ENCODE results near the gene MAML2. TPM values are rescaled to one million over a fixed set of nuclear protein-coding genes. Genes with fewer than 3 reads are reported as not detected.

Gene MAML2
- total and polyA plus RNA-seq, 4 donors, result 0.56 to 2.1 (median 1.4) TPM

- H3K36me3 ChIP-seq (ENCODE audit: control insufficient read depth in 4 of 4, insufficient read depth in 3 of 4, low read depth in 1 of 4, low read length in 3 of 4), result peaks cover 9 to 29% (median 16%) of the 10 kb centered on the region in 4 donors
- 98% methylated on average over 4 of the region's 4 CpGs for WGBS
- no peaks in the 10 kb centered on the region for H3K4me1 ChIP-seq (ENCODE audit: control insufficient read depth in 4 of 4, insufficient read depth in 4 of 4, low read length in 3 of 4)
- TF ChIP-seq HNF4A (conservative IDR thresholded peaks at IDR 0.05), result no peak
- no peak for TF ChIP-seq FOXA1 (IDR thresholded peaks at IDR 0.05)
- TF ChIP-seq EGR1 (IDR thresholded peaks at IDR 0.05; ENCODE audit: low read depth in 2 of 2), result no peak
- H3K4me3 ChIP-seq (ENCODE audit: low read depth in 1 of 3, low read length in 3 of 3), result no peak overlapping the region
- no peaks in the 10 kb centered on the region for H3K27me3 ChIP-seq (ENCODE audit: control insufficient read depth in 4 of 4, insufficient read depth in 4 of 4, low read length in 3 of 4)
- H3K27ac ChIP-seq (ENCODE audit: low read depth in 1 of 2, low read length in 2 of 2), result no peak overlapping the region
- DNase-seq (ENCODE audit: low spot score), result no peak
- H3K9me3 ChIP-seq (ENCODE audit: control insufficient read depth in 4 of 4, low read length in 3 of 4), result no peaks in the 10 kb centered on the region
- no peak overlapping the region for H3K9ac ChIP-seq (ENCODE audit: low read depth in 1 of 2, low read length in 2 of 2)
Measured at GRCh38 chr11:96356848-96357247, 13.9 kb upstream of the MAML2 start.

DNA sequence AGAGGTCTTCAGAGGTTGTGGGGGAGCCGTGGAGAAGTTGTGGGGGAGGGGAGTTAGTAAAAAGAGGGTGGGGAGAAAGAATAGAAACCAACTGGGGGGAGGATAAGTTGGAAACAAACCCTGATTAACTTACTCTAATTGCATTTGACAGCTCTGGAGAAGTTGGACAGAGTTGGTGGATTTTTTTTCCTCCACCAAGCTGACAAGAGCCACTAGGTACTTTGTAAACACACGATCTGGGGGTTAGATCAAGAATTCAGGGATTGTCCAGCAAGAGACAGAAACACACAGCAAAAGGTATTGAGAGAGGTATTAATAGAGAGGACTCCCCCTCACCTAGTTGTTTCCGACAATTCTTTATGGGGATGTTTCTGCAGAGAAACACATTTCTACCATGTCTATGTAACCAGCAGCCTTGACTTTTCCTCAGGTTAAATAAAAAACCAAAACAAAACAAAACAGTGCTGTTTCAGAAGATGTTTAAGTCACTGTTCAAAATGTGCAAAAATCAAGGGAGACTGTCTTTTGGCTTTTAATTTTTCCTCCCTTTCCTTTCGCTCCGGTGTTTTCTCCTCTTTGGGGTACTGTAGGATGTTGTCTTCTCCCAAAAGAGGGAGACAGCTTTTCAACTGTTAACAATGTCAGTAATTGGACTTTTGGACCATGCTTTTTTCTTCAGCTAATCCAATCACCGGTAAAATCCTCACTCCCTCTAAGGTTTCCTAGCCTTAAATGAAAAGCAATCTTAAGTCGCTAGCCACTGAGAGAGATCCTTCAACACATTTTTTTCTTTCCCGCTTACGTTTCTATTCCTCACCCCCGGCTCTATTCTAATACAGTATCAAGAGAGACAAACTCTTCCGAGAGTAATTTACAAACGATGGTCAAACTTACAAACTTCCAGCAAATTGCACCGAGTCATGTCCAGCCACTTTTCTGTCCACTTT, 708 bp downstream of the MAML2 start:
- Histone ChIP-seq H3K9ac (ENCODE audit: low read depth in 1 of 2, low read length in 2 of 2) (peak overlapping the region; percentile 43 to 85), H3K27me3 (ENCODE audit: control insufficient read depth in 4 of 4, insufficient read depth in 4 of 4, low read length in 3 of 4) (no peaks in the 10 kb centered on the region), H3K36me3 (ENCODE audit: control insufficient read depth in 4 of 4, insufficient read depth in 3 of 4, low read depth in 1 of 4, low read length in 3 of 4) (no peaks in the 10 kb centered on the region), H3K4me3 (ENCODE audit: low read depth in 1 of 3, low read length in 3 of 3) (peak overlapping the region; percentile 43 to 81 (median 59)), H3K27ac (ENCODE audit: low read depth in 1 of 2, low read length in 2 of 2) (peak overlapping the region; percentile 47 to 74), H3K4me1 (ENCODE audit: control insufficient read depth in 4 of 4, insufficient read depth in 4 of 4, low read length in 3 of 4) (peaks cover 2 to 18% (median 6%) of the 10 kb centered on the region in 4 donors), H3K9me3 (ENCODE audit: control insufficient read depth in 4 of 4, low read length in 3 of 4) (no peaks in the 10 kb centered on the region)
- TF ChIP-seq TAF1 (conservative IDR thresholded peaks at IDR 0.05), result no peak
- TF ChIP-seq EGR1 (IDR thresholded peaks at IDR 0.05; ENCODE audit: low read depth in 2 of 2), result no peak
- no peak for TF ChIP-seq GABPA (IDR thresholded peaks at IDR 0.05 in 1 of 2, conservative IDR thresholded peaks at IDR 0.05 in 1 of 2)
- peak in 1 of 2 donors; percentile 29 for TF ChIP-seq HNF4A (conservative IDR thresholded peaks at IDR 0.05)
- no peak for TF ChIP-seq REST (IDR thresholded peaks at IDR 0.05)
- no peak for TF ChIP-seq ATF3 (IDR thresholded peaks at IDR 0.05)
- TF ChIP-seq HNF4G (IDR thresholded peaks at IDR 0.05), result no peak
- no peak for TF ChIP-seq FOXA2 (IDR thresholded peaks at IDR 0.05)
- TF ChIP-seq JUND (IDR thresholded peaks at IDR 0.05), result no peak
- 3% methylated on average over 13 of the region's 13 CpGs for WGBS
- DNase-seq (ENCODE audit: low spot score), result no peak

DNA sequence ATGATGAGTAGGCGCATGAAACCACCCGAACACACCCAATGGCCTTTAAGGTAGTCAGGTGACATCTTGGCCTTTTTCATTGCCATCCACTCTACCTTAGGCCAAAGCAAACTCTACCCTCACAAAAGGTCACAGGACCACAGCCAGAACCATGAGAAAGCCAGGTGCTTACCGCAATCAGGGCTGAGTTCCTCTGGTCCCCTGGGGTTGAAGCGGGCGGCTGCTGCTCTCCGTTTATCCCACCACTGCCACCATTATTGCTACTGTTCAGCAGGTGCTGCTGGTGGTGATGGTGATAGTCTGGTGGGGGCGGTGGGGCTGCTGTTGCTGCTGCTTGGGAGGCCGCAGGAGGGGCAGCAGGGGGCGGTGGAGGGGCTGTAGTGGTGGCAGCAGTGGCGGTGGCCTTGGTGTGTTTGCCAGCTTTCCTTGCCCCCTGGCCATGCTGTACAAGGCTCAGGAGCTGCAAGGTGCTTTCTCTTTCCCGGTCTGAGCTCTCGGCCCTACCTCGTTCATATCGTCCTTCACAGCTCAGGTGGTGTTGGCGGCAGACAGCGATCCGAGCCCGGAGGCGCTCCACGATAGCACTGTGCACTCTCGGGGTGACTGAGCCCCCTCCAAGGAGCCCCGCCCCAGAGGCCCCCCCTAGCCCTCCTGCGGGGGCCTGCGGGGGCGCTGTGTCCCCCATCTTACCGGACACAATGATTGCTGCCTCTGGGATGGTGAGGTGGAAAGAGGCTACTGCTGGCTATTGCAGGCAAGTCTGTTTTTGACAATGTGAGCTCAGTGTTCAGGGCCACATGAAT, 1.6 kb downstream of the MAML2 start:
- H3K27me3 ChIP-seq (ENCODE audit: control insufficient read depth in 4 of 4, insufficient read depth in 4 of 4, low read length in 3 of 4), result no peaks in the 10 kb centered on the region
- WGBS, result 49% methylated on average over 26 of the region's 26 CpGs
- H3K27ac ChIP-seq (ENCODE audit: low read depth in 1 of 2, low read length in 2 of 2), result peak overlapping the region; percentile 13 to 74
- no peaks in the 10 kb centered on the region for H3K36me3 ChIP-seq (ENCODE audit: control insufficient read depth in 4 of 4, insufficient read depth in 3 of 4, low read depth in 1 of 4, low read length in 3 of 4)
- H3K9me3 ChIP-seq (ENCODE audit: control insufficient read depth in 4 of 4, low read length in 3 of 4), result no peaks in the 10 kb centered on the region
- peaks cover 2 to 18% (median 6%) of the 10 kb centered on the region in 4 donors for H3K4me1 ChIP-seq (ENCODE audit: control insufficient read depth in 4 of 4, insufficient read depth in 4 of 4, low read length in 3 of 4)
- H3K4me3 ChIP-seq (ENCODE audit: low read depth in 1 of 3, low read length in 3 of 3), result peak overlapping the region in 2 of 3 donors; percentile 32 to 43
- peak overlapping the region in 1 of 2 donors; percentile 61 for H3K9ac ChIP-seq (ENCODE audit: low read depth in 1 of 2, low read length in 2 of 2)
- no peak for DNase-seq (ENCODE audit: low spot score)
- TF ChIP-seq NR2F2 (IDR thresholded peaks at IDR 0.05) (no peak), MAX (IDR thresholded peaks at IDR 0.05) (no peak), GABPA (IDR thresholded peaks at IDR 0.05 in 1 of 2, conservative IDR thresholded peaks at IDR 0.05 in 1 of 2) (no peak), TAF1 (conservative IDR thresholded peaks at IDR 0.05) (no peak), REST (IDR thresholded peaks at IDR 0.05) (no peak), SP1 (IDR thresholded peaks at IDR 0.05) (no peak), HNF4G (IDR thresholded peaks at IDR 0.05) (no peak)
- TF ChIP-seq, protein P1, sequence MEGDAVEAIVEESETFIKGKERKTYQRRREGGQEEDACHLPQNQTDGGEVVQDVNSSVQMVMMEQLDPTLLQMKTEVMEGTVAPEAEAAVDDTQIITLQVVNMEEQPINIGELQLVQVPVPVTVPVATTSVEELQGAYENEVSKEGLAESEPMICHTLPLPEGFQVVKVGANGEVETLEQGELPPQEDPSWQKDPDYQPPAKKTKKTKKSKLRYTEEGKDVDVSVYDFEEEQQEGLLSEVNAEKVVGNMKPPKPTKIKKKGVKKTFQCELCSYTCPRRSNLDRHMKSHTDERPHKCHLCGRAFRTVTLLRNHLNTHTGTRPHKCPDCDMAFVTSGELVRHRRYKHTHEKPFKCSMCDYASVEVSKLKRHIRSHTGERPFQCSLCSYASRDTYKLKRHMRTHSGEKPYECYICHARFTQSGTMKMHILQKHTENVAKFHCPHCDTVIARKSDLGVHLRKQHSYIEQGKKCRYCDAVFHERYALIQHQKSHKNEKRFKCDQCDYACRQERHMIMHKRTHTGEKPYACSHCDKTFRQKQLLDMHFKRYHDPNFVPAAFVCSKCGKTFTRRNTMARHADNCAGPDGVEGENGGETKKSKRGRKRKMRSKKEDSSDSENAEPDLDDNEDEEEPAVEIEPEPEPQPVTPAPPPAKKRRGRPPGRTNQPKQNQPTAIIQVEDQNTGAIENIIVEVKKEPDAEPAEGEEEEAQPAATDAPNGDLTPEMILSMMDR (IDR thresholded peaks at IDR 0.05; ENCODE audit: low read depth, low read length, missing input control), result peak; percentile 24

Data from liver (tissue), 9 donors.